ENCODE results near the gene S100A14. TPM values are rescaled to one million over a fixed set of nuclear protein-coding genes. Genes with fewer than 3 reads are reported as not detected.
A peak's percentile ranks its signal among the peaks of the same experiment; 100 is the strongest.

S100A14 gene
- polyA plus RNA-seq, 1 of the 3 experiments (the other 2 are of a cell fraction): 0.15 TPM

DNA sequence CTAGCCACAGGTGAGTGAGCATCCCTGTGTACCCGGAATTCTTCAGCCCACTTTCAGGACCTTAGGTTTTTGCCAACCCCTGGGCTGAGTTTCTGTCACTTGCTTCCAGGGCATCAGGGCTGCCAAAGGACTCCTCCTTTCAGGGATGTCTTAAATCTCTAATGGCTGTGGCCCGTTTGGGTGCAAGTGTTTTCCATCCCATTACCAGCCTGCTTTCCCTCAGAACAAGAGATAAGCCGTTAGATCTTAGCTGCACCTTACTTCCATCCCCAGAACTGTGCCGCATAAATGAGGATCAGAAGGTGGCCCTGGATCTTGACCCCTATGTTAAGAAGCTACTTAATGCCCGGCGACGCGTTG, 43.0 kb upstream of the S100A14 start (continued):
- TF ChIP-seq, protein P1, sequence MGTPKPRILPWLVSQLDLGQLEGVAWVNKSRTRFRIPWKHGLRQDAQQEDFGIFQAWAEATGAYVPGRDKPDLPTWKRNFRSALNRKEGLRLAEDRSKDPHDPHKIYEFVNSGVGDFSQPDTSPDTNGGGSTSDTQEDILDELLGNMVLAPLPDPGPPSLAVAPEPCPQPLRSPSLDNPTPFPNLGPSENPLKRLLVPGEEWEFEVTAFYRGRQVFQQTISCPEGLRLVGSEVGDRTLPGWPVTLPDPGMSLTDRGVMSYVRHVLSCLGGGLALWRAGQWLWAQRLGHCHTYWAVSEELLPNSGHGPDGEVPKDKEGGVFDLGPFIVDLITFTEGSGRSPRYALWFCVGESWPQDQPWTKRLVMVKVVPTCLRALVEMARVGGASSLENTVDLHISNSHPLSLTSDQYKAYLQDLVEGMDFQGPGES (IDR thresholded peaks at IDR 0.05; ENCODE audit: low read depth, low read length): no peak
- no peak for TF ChIP-seq FOXJ3 (CRISPR knock-in tag; IDR thresholded peaks at IDR 0.05)

DNA sequence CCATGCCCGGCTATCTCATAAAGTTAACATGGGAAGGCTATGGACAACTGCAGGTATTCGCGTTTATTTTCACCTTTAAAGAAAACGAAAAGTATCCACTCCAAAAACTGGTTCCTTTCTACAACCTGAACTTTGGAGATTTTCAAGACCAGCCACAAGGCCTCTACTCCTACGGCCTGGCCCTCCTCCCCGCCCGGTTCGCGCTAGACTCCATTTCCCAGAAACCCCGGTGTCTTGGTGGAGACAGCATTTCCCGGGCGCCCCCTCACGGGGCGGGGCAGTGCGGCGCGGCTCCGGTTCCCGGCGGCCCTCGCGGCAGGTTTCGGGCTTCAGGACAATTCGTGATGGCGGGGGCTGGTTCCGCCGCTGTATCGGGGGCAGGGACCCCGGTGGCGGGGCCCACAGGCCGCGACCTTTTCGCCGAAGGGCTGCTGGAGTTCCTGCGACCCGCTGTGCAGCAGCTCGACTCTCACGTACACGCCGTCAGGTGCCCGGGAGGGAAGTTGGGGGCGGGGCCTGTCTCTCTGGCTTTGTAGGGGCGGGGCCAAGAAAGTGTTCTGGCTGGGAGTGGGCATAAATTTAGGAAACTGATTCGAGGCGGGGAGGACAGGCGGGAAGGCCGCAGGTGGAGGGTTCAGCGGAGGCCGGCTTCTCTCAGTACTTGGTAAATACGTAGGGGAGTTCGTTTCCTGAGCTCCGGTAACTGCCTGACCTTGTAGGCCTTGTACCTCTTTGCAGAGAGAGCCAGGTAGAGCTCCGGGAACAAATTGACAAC, 42.5 kb upstream of the S100A14 start, which contains the start of gene SNAPIN:
TSS of gene SNAPIN (plus strand) at position 304 of the 775 bp plus-strand sequence. CDS start at position 345, 41 bp downstream.
- Histone ChIP-seq H3K79me2 (ENCODE audit: insufficient read depth) (peaks cover 23% of the 10 kb centered on the region), H3K4me3 (ENCODE audit: low read depth in 2 of 2, low read length in 1 of 2) (peak within 1 kb of the TSS; percentile 60 to 92), H3K9me2 (no peaks in the 10 kb centered on the region), H3K36me3 (replicated peaks in 1 of 2; ENCODE audit: control insufficient read depth in 1 of 2, insufficient read depth in 2 of 2, low read length in 1 of 2) (peaks cover 26 to 30% of the 10 kb centered on the region in 2 experiments), H4K20me1 (ENCODE audit: insufficient read depth) (no peaks in the 10 kb centered on the region), H3K27ac (ENCODE audit: low read depth in 2 of 2, low read length in 1 of 2) (peak within 1 kb of the TSS; percentile 58 to 83; a peak in 3 of 4 replicates), H3K9me3 (no peaks in the 10 kb centered on the region), H3F3A (replicated peaks; ENCODE audit: insufficient read depth) (peaks cover 30% of the 10 kb centered on the region), H3K9ac (peak within 1 kb of the TSS; percentile 80), H3K4me2 (peak within 1 kb of the TSS; percentile 94), H3K4me1 (ENCODE audit: control insufficient read depth in 1 of 2, insufficient read depth in 2 of 2, low read depth in 1 of 2, low read length in 1 of 2) (peaks cover 0 to 5% of the 10 kb centered on the region in 2 experiments; a peak in 1 of 4 replicates), H2AFZ (ENCODE audit: low read depth) (peak within 1 kb of the TSS; percentile 97), H3K27me3 (ENCODE audit: insufficient read depth) (no peaks in the 10 kb centered on the region)
- peak; percentile 94 for DNase-seq
- 4% methylated on average over 35 of the region's 53 CpGs for WGBS (ENCODE audit: low lambda C conversion rate)
- ChIA-PET CTCF (interaction anchor here (1.2 to 1.4 kb wide), 4 partner anchors 9 to 15 kb away, joined by 3 read pairs; no protein-coding TSS in a partner anchor), POLR2A (interaction anchor here (0.6 to 1.9 kb wide), 4 partner anchors 25 to 332 kb away, joined by 3 to 8 read pairs (median 5); partner anchors contain the start of genes CHTOP and RPS27)
- TF ChIP-seq, protein P2, sequence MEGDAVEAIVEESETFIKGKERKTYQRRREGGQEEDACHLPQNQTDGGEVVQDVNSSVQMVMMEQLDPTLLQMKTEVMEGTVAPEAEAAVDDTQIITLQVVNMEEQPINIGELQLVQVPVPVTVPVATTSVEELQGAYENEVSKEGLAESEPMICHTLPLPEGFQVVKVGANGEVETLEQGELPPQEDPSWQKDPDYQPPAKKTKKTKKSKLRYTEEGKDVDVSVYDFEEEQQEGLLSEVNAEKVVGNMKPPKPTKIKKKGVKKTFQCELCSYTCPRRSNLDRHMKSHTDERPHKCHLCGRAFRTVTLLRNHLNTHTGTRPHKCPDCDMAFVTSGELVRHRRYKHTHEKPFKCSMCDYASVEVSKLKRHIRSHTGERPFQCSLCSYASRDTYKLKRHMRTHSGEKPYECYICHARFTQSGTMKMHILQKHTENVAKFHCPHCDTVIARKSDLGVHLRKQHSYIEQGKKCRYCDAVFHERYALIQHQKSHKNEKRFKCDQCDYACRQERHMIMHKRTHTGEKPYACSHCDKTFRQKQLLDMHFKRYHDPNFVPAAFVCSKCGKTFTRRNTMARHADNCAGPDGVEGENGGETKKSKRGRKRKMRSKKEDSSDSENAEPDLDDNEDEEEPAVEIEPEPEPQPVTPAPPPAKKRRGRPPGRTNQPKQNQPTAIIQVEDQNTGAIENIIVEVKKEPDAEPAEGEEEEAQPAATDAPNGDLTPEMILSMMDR (IDR thresholded peaks at IDR 0.05): 0 out of 2 replicates have a peak, but pooled peaks have one; percentile 12
- TF ChIP-seq, protein P3, sequence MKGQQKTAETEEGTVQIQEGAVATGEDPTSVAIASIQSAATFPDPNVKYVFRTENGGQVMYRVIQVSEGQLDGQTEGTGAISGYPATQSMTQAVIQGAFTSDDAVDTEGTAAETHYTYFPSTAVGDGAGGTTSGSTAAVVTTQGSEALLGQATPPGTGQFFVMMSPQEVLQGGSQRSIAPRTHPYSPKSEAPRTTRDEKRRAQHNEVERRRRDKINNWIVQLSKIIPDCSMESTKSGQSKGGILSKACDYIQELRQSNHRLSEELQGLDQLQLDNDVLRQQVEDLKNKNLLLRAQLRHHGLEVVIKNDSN (IDR thresholded peaks at IDR 0.05; ENCODE audit: borderline replicate concordance, low read depth): peak; percentile 46; the same call in 1 of the 2 replicates
- peak; percentile 75; the same call in 1 of the 2 replicates for TF ChIP-seq SIN3A (IDR thresholded peaks at IDR 0.05; ENCODE audit: borderline replicate concordance, low read depth, low read length)
- TF ChIP-seq FOXM1 (IDR thresholded peaks at IDR 0.05; ENCODE audit: low read depth): no peak
- TF ChIP-seq TAF1 (IDR thresholded peaks at IDR 0.05; ENCODE audit: borderline replicate concordance, low read depth, low read length): peak; percentile 56; the same call in 1 of the 2 replicates
- TF ChIP-seq, protein P1 (IDR thresholded peaks at IDR 0.05; ENCODE audit: low read depth, low read length): no peak
- TF ChIP-seq YY1 (IDR thresholded peaks at IDR 0.05; ENCODE audit: low read depth): peak; percentile 70; the same call in 1 of the 2 replicates
- TF ChIP-seq, protein P4, sequence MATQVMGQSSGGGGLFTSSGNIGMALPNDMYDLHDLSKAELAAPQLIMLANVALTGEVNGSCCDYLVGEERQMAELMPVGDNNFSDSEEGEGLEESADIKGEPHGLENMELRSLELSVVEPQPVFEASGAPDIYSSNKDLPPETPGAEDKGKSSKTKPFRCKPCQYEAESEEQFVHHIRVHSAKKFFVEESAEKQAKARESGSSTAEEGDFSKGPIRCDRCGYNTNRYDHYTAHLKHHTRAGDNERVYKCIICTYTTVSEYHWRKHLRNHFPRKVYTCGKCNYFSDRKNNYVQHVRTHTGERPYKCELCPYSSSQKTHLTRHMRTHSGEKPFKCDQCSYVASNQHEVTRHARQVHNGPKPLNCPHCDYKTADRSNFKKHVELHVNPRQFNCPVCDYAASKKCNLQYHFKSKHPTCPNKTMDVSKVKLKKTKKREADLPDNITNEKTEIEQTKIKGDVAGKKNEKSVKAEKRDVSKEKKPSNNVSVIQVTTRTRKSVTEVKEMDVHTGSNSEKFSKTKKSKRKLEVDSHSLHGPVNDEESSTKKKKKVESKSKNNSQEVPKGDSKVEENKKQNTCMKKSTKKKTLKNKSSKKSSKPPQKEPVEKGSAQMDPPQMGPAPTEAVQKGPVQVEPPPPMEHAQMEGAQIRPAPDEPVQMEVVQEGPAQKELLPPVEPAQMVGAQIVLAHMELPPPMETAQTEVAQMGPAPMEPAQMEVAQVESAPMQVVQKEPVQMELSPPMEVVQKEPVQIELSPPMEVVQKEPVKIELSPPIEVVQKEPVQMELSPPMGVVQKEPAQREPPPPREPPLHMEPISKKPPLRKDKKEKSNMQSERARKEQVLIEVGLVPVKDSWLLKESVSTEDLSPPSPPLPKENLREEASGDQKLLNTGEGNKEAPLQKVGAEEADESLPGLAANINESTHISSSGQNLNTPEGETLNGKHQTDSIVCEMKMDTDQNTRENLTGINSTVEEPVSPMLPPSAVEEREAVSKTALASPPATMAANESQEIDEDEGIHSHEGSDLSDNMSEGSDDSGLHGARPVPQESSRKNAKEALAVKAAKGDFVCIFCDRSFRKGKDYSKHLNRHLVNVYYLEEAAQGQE (IDR thresholded peaks at IDR 0.05; ENCODE audit: low read depth, low read length): 0 out of 2 replicates have a peak, but pooled peaks have one; percentile 18
- no peak for TF ChIP-seq GATA2 (CRISPR knock-in tag; IDR thresholded peaks at IDR 0.05)
- TF ChIP-seq, protein P5, sequence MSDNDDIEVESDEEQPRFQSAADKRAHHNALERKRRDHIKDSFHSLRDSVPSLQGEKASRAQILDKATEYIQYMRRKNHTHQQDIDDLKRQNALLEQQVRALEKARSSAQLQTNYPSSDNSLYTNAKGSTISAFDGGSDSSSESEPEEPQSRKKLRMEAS (IDR thresholded peaks at IDR 0.05; ENCODE audit: low read depth): no peak; the same call in 1 of the 2 replicates
- no peak for TF ChIP-seq RXRA (IDR thresholded peaks at IDR 0.05; ENCODE audit: borderline replicate concordance, low read depth)
- TF ChIP-seq MEF2A (IDR thresholded peaks at IDR 0.05; ENCODE audit: borderline replicate concordance, low read depth): no peak
- TF ChIP-seq NFIC (IDR thresholded peaks at IDR 0.05; ENCODE audit: borderline replicate concordance): no peak
- TF ChIP-seq, protein P6, sequence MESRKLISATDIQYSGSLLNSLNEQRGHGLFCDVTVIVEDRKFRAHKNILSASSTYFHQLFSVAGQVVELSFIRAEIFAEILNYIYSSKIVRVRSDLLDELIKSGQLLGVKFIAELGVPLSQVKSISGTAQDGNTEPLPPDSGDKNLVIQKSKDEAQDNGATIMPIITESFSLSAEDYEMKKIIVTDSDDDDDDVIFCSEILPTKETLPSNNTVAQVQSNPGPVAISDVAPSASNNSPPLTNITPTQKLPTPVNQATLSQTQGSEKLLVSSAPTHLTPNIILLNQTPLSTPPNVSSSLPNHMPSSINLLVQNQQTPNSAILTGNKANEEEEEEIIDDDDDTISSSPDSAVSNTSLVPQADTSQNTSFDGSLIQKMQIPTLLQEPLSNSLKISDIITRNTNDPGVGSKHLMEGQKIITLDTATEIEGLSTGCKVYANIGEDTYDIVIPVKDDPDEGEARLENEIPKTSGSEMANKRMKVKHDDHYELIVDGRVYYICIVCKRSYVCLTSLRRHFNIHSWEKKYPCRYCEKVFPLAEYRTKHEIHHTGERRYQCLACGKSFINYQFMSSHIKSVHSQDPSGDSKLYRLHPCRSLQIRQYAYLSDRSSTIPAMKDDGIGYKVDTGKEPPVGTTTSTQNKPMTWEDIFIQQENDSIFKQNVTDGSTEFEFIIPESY (IDR thresholded peaks at IDR 0.05; ENCODE audit: borderline replicate concordance, low read depth): no peak
- no peak for TF ChIP-seq CHD2 (IDR thresholded peaks at IDR 0.05; ENCODE audit: low read length, partially characterized antibody)
- peak; percentile 56; the same call in 1 of the 2 replicates for TF ChIP-seq MXI1 (IDR thresholded peaks at IDR 0.05; ENCODE audit: low read depth, low read length)

Data from SK-N-SH (cell line).